ENCODE measurements around the gene DGKB.

GRCh38 chr7:14389595-14389994, 513.0 kb downstream of the DGKB start:
- TF ChIP-seq CTCF (IDR thresholded peaks at IDR 0.05): no peak
- TF ChIP-seq POLR2A (IDR thresholded peaks at IDR 0.05): no peak
- no peak for TF ChIP-seq POLR2AphosphoS5 (IDR thresholded peaks at IDR 0.05)

Data from sigmoid colon (tissue), 4 donors.